KOPT-K1 (cell line): ENCODE data around the gene BLM.

Experiments
- H3K27ac ChIP-seq: fragments of 200-600 bp; sonication (generic); 2 replicates; pipeline ENCODE4 v1.5.1; 2016; ENCODE audit warnings: antibody characterized with exemption, mild to moderate bottlenecking, low read depth, low read length; ENCODE audit not compliant: poor library complexity, severe bottlenecking
- H3K36me3 ChIP-seq: fragments of 200-600 bp; sonication (generic); 2 replicates; pipeline ENCODE4 v1.5.1; 2017; ENCODE audit warnings: antibody characterized with exemption, mild to moderate bottlenecking, low read length, moderate library complexity; ENCODE audit not compliant: insufficient read depth
- H3K9me3 ChIP-seq: fragments of 200-600 bp; sonication (generic); 2 replicates; pipeline ENCODE4 v1.5.1; 2017; ENCODE audit warnings: antibody characterized with exemption, low read length, mild to moderate bottlenecking; ENCODE audit not compliant: insufficient read depth, poor library complexity, severe bottlenecking

BLM gene

DNA sequence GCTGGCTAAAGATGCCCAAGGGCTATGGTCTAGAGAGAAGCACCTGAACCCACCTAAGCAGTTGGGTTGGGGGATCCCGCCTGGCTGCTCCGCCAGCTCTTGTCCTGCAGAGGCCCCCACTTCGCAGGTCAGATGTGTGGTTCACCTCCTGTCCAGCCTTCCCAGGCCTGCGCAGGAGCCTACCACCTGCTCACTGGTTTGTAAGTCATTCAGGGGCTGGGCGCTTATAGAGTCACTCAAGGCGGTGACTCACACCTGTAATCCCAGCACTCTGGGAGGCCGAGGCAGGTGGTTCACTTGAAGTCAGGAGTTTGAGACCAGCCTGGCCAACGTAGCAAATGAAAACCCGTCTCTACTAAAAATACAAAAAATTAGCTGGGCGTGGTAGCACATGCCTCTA, 147.4 kb downstream of the BLM start:
- H3K27ac ChIP-seq, result no peak overlapping the region
- no peaks in the 10 kb centered on the region for H3K9me3 ChIP-seq
- H3K36me3 ChIP-seq, result no peaks in the 10 kb centered on the region

DNA sequence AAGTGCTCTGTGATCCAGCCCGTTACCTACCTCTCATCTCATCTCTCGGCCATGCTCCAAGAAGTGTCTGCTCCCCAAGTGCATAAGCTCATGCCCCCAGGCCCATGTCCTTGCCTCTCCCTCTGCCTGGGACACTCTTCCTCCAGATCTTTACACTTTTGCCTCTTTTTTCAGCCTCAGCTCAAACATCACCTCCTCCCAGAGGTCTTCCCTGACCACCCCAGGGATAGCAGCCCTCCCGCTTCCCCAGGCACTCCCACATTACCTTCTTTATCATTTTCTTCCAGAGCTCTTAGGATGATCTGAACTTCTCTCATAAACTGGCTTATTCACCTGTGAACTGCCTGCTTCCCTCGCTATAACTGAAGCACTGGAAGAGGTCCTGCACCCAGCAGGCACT, 148.6 kb downstream of the BLM start:
- no peaks in the 10 kb centered on the region for H3K9me3 ChIP-seq
- no peaks in the 10 kb centered on the region for H3K36me3 ChIP-seq
- H3K27ac ChIP-seq, result no peak overlapping the region
